K562 (cell line): ENCODE data around the gene CCDC82. TPM values are rescaled to one million over a fixed set of nuclear protein-coding genes. Genes with fewer than 3 reads are reported as not detected.

Source experiments
- ATAC-seq: fragments of 200-7000 bp; cut with Tn5 transposase; 3 replicates; pipeline ENCODE4 v1.9.1; 2020; ENCODE audit warnings: moderate library complexity
- BruUV-seq: library from RNA; stranded (reverse); fragments of 400-500 nt; replicated peaks from 2 replicates; lab custom pipeline; 2021; lab: Mats Ljungman, UMichigan
- CTCF ChIA-PET: fragments of 300-600 bp; formaldehyde crosslinking; extraction: SDS; loops from one replicate; lab custom pipeline; 2021; ENCODE audit warnings: low intra/inter-chr PET ratio; lab: Yijun Ruan, JAX
- POLR2A ChIA-PET: fragments of 300-600, 350-650 bp; sonication (Branson Sonifier 250); formaldehyde crosslinking; extraction: SDS; loops from one replicate; lab custom pipeline; 2021; ENCODE audit warnings: antibody characterized with exemption, inconsistent platforms; lab: Yijun Ruan, JAX
- DNase-seq, 4 experiments: peaks; one replicate each; pipeline versions ENCODE4 v3.0.0 to v3.0.0-alpha.2; 2011 to 2018; ENCODE audit warnings: low spot score in 3 of 4, mixed read lengths in 3 of 4; ENCODE audit errors: extremely low read depth in 1 of 4
- FAIRE-seq: peaks from 2 replicates; lab custom pipeline; 2011; peaks lifted over from hg19 to GRCh38; lab: Jason Lieb, UNC
- H2AFZ ChIP-seq: 2 replicates; pipeline ENCODE4 v1.6.0; 2011; ENCODE audit warnings: low read depth, low read length, control low read depth, inconsistent platforms
- H3K27ac ChIP-seq: fragments of 200-600 bp; 3 replicates; pipeline ENCODE4 v1.8.0; 2011; ENCODE audit warnings: low read depth, mild to moderate bottlenecking, control low read depth, inconsistent platforms, low read length, moderate library complexity, mixed read lengths; ENCODE audit errors: extremely low read depth
- H3K27me3 ChIP-seq, 2 experiments: fragments of 300-600 bp in 1 of 2; 2 replicates in 1 of 2; 3 replicates in 1 of 2; pipeline versions ENCODE4 v1.6.0 to v1.8.0; 2011; ENCODE audit warnings: inconsistent platforms in 2 of 2, low read length in 2 of 2, mild to moderate bottlenecking in 1 of 2, mixed read lengths in 1 of 2, moderate library complexity in 1 of 2; ENCODE audit not compliant: control insufficient read depth in 2 of 2, insufficient read depth in 2 of 2
- H3K36me3 ChIP-seq: fragments of 300-600 bp; 3 replicates; pipeline ENCODE4 v1.8.0; 2011; ENCODE audit warnings: mild to moderate bottlenecking, low read length, inconsistent platforms; ENCODE audit not compliant: control insufficient read depth, insufficient read depth
- H3K4me1 ChIP-seq, 2 experiments: fragments of 200-600 bp in 1 of 2; replicated peaks in 1 of 2; 2 replicates in 1 of 2; 3 replicates in 1 of 2; pipeline versions ENCODE4 v1.5.1 to v1.8.0; 2011; ENCODE audit warnings: inconsistent platforms in 2 of 2, low read length in 2 of 2, mild to moderate bottlenecking in 1 of 2, mixed read lengths in 1 of 2, moderate library complexity in 1 of 2; ENCODE audit not compliant: control insufficient read depth in 2 of 2, insufficient read depth in 2 of 2
- H3K4me2 ChIP-seq: 2 replicates; pipeline ENCODE4 v1.6.1; 2011; ENCODE audit warnings: low read length, control low read depth, inconsistent platforms, mixed read lengths; ENCODE audit not compliant: insufficient read depth
- H3K4me3 ChIP-seq: fragments of 200-600 bp; sonication (generic), shearing (Covaris generic); 2 replicates; pipeline ENCODE4 v1.5.1; 2016; ENCODE audit warnings: control low read depth, inconsistent platforms
- H3K79me2 ChIP-seq: fragments of 200-600 bp; 3 replicates; pipeline ENCODE4 v1.8.0; 2011; ENCODE audit warnings: low read length, inconsistent platforms; ENCODE audit not compliant: control insufficient read depth, insufficient read depth
- H3K9ac ChIP-seq, 2 experiments: 2 replicates each; pipeline versions ENCODE4 v1.6.0 to v1.6.1; 2011; ENCODE audit warnings: low read depth in 2 of 2, low read length in 2 of 2, control low read depth in 1 of 2, inconsistent platforms in 1 of 2, mild to moderate bottlenecking in 1 of 2, mixed read lengths in 1 of 2; ENCODE audit not compliant: insufficient read depth in 1 of 2
- H3K9me1 ChIP-seq: one replicate; pipeline ENCODE4 v1.6.0; 2011; ENCODE audit warnings: inconsistent platforms, mild to moderate bottlenecking, low read length, moderate library complexity; ENCODE audit not compliant: control insufficient read depth, insufficient read depth
- H3K9me3 ChIP-seq: replicated peaks from 2 replicates; pipeline ENCODE4 v1.5.1; 2011; ENCODE audit warnings: low read depth, low read length, inconsistent platforms; ENCODE audit not compliant: control insufficient read depth, insufficient read depth
- H4K20me1 ChIP-seq: replicated peaks from 2 replicates; pipeline ENCODE4 v1.6.1; 2011; ENCODE audit warnings: low read length, inconsistent platforms, mixed read lengths; ENCODE audit not compliant: control insufficient read depth, insufficient read depth
- ARNT ChIP-seq, 2 experiments: fragments of 450-650 bp; IDR thresholded peaks; 2 replicates each; pipeline ENCODE4 v1.6.1; 2016; ENCODE audit warnings: mild to moderate bottlenecking in 1 of 2
- ATF1 ChIP-seq, 2 experiments: fragments of 450-650 bp in 1 of 2; IDR thresholded peaks; 2 replicates each; pipeline ENCODE4 v1.6.1; 2016; ENCODE audit warnings: missing compliant biosample characterization in 1 of 2, missing genetic modification characterization in 1 of 2
- BACH1 ChIP-seq: fragments of 200-800 bp; sonication (Bioruptor generic); IDR thresholded peaks from 2 replicates; pipeline ENCODE4 v1.6.1; 2016; ENCODE audit warnings: missing genetic modification characterization, missing compliant biosample characterization
- ID3 ChIP-seq, 2 experiments: fragments of 250-450 bp in 1 of 2; fragments of 450-650 bp in 1 of 2; sonication (Bioruptor Pico) in 1 of 2; IDR thresholded peaks; 2 replicates each; pipeline versions ENCODE4 v1.6.1 to v1.8.0; 2016 to 2021; ENCODE audit warnings: mild to moderate bottlenecking in 2 of 2, moderate library complexity in 2 of 2, missing compliant biosample characterization in 1 of 2, missing genetic modification characterization in 1 of 2
- JUNB ChIP-seq: fragments of 450-650 bp; formaldehyde crosslinking; conservative IDR thresholded peaks from 2 replicates; pipeline ENCODE4 v1.4.0; 2020; ENCODE audit warnings: mild to moderate bottlenecking
- MBD2 ChIP-seq: sonication (generic); IDR thresholded peaks from 2 replicates; pipeline ENCODE4 v1.6.1; 2016; ENCODE audit warnings: low read depth, borderline replicate concordance
- MLX ChIP-seq, 2 experiments: fragments of 450-650 bp in 1 of 2; sonication (generic) in 1 of 2; formaldehyde crosslinking; conservative IDR thresholded peaks; 2 replicates each; pipeline versions ENCODE4 v1.4.0 to v1.8.1; 2020 to 2022; ENCODE audit warnings: mild to moderate bottlenecking in 1 of 2, missing genetic modification reagents in 1 of 2
- NBN ChIP-seq: fragments of 450-650 bp; IDR thresholded peaks from 2 replicates; pipeline ENCODE4 v1.6.1; 2016; ENCODE audit warnings: low read depth, mild to moderate bottlenecking
- NFYB ChIP-seq: IDR thresholded peaks from 2 replicates; pipeline ENCODE4 v1.6.1; 2011; ENCODE audit warnings: mild to moderate bottlenecking, moderate library complexity; ENCODE audit not compliant: insufficient read length; ENCODE audit errors: extremely low read depth
- ZBTB7A ChIP-seq: IDR thresholded peaks from 2 replicates; pipeline ENCODE4 v1.6.1; 2011; ENCODE audit warnings: low read depth, mild to moderate bottlenecking, low read length, moderate library complexity, borderline replicate concordance; ENCODE audit not compliant: control insufficient read depth
- ZNF197 ChIP-seq: fragments of 200-800 bp; sonication (Bioruptor generic); IDR thresholded peaks from 2 replicates; pipeline ENCODE4 v1.6.1; 2016; ENCODE audit warnings: low read depth, missing genetic modification characterization, missing compliant biosample characterization
- ZNF23 ChIP-seq: fragments of 250-450 bp; sonication (Bioruptor Pico); IDR thresholded peaks from 2 replicates; pipeline ENCODE4 v1.4.0; 2020; ENCODE audit warnings: mild to moderate bottlenecking
- ZNF551 ChIP-seq: fragments of 250-450 bp; sonication (Bioruptor Pico); IDR thresholded peaks from 2 replicates; pipeline ENCODE4 v1.5.0; 2021; ENCODE audit warnings: mild to moderate bottlenecking, moderate library complexity
- ZNF780A ChIP-seq: fragments of 250-450 bp; sonication (Bioruptor Pico); IDR thresholded peaks from 2 replicates; pipeline ENCODE4 v1.5.0; 2021; ENCODE audit warnings: mild to moderate bottlenecking
- WGBS: fragments of 100-300 bp; shearing (Covaris generic); methylation state at CpG from one replicate; pipeline ENCODE4 v1.1.6; 2016; ENCODE audit warnings: low coverage, mixed read lengths; ENCODE audit not compliant: insufficient coverage; ENCODE audit errors: missing lambda C conversion rate; 5-methylcytosine and 5-hydroxymethylcytosine counted together
- in situ Hi-C: fragments of 300-500 bp; cut with MboI; formaldehyde crosslinking; loops from 4 replicates; pipeline ENCODE4 v1.15.0; 2018; ENCODE audit warnings: inconsistent platforms, mixed read lengths
- intact Hi-C: fragments of 100-400 bp; cut with micrococcal nuclease; formaldehyde crosslinking; loops from 2 replicates; pipeline ENCODE4 v1.14.2; 2022
- polyA plus RNA-seq, 8 experiments: library from polyadenylated mRNA; depleted of rRNA in 4 of 8; stranded (reverse) in 5 of 8; unstranded in 3 of 8; fragments of >200 nt; fragmentation: Nextera tagmentation in 2 of 8; fragmentation: Illumina TruSeq in 1 of 8; extraction: Ambion mirVana in 2 of 8; extraction: Trizol in 1 of 8; gene quantifications; 2 replicates each; pipeline versions ENCODE4 v1.2.1 to v1.2.3, GENCODE V29; 2011 to 2014; ENCODE audit warnings: inconsistent platforms in 1 of 8, missing spikeins in 1 of 8
- total RNA-seq, 7 experiments: library from RNA; depleted of rRNA in 6 of 7; stranded (reverse); fragments of >200 nt in 6 of 7; fragmentation: Illumina TruSeq in 2 of 7; extraction: Trizol in 2 of 7; gene quantifications; 2 replicates each; pipeline versions ENCODE4 v1.2.1 to v1.2.3, GENCODE V29; 2011 to 2021; ENCODE audit warnings: low replicate concordance in 1 of 7
- TF ChIP-seq, protein P1 (sequence below): fragments of 250-450 bp; sonication (Bioruptor Pico); IDR thresholded peaks from 2 replicates; pipeline ENCODE4 v1.5.0; 2021
- TF ChIP-seq, protein P2 (sequence below): sonication (generic); formaldehyde crosslinking; IDR thresholded peaks from 2 replicates; pipeline ENCODE4 v1.8.0; 2022; ENCODE audit warnings: mild to moderate bottlenecking, missing genetic modification reagents
- TF ChIP-seq, protein P3 (sequence below): IDR thresholded peaks from 2 replicates; pipeline ENCODE4 v1.6.1; 2011; ENCODE audit not compliant: insufficient read length; ENCODE audit errors: extremely low read depth

CCDC82 gene
- total and polyA plus RNA-seq, 9 of the 15 experiments (the other 6 are each of a cell fraction or from before 2014, with no cell fraction given), result 12.5 to 51.3 (median 24.5) TPM

DNA sequence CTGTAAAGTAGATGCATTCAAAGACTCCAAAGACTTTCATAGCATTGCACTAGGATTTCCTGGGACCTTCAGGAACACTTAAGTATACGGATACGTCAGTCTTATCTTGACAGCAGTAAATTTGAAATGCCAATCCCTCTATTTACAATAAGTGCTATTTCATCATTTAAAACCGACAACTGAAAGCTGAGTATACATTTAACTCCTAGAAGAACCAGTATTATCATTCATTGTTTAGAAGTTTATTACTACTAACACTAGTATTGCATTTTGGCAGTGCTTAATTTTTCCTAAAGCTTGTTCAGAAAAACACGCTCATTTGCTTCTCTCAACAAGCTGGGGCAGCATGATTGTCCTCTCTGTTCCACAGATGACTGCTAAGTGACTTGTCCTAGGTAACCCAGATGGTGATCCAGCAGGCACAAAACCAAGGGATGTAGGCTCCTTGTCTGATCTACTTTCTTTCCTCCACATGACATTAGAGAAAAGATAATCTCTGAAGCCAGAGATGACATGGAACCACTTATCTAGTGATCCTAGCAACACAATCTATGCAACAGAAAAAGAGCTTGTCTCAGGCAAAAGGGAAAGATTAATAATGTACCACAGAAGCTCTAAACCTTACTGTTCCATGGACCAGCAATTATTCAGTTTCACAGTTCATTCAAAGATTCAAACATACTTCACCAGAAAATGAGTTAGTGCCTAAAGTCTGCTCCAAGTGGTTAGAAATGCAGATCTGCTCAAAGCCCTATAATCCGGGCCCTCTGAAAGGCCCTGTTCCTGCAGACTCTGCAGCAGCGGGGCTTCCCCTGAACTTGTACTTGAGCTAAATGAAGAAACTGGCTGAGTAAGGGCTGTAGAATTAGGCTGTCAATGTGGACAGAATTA lies 51.9 kb downstream of the CCDC82 start:
- peak overlapping the region; percentile 19; the same call in 1 of the 2 replicates for H2AFZ ChIP-seq
- H3K27me3 ChIP-seq, result no peaks in the 10 kb centered on the region
- peak overlapping the region; percentile 57 for H3K27ac ChIP-seq
- ATAC-seq (peak; percentile 24), DNase-seq (peak in 3 of 4 experiments; percentile 35 to 73 (median 38)), FAIRE-seq (peak; percentile 69)
- BruUV-seq, result no TSS peak
- intact Hi-C loops (no loop called here), in situ Hi-C loops (no loop called here)
- peaks cover 88% of the 10 kb centered on the region for H3K79me2 ChIP-seq
- peak overlapping the region; percentile 37 for H3K4me2 ChIP-seq
- H3K9me1 ChIP-seq, result no peaks in the 10 kb centered on the region
- no peaks in the 10 kb centered on the region for H3K36me3 ChIP-seq
- ChIA-PET CTCF (interaction anchor here (0.7 to 1.0 kb wide), 2 partner anchors 8 to 283 kb away, joined by 3 read pairs; no protein-coding TSS in a partner anchor), POLR2A (interaction anchor here (0.6 to 3.7 kb wide), 3 partner anchors 10 to 99 kb away, joined by 3 to 20 read pairs (median 12); no protein-coding TSS in a partner anchor)
- H3K9ac ChIP-seq, result peak overlapping the region in 1 of 2 experiments; percentile 3; a peak in 1 of 4 replicates
- no peaks in the 10 kb centered on the region for H4K20me1 ChIP-seq
- 4% methylated on average over 6 of the region's 6 CpGs for WGBS
- no peaks in the 10 kb centered on the region for H3K9me3 ChIP-seq
- no peak overlapping the region for H3K4me3 ChIP-seq
- peaks cover 30 to 66% of the 10 kb centered on the region in 2 experiments for H3K4me1 ChIP-seq
- TF ChIP-seq ATF1 (CRISPR knock-in tag; IDR thresholded peaks at IDR 0.05), result no peak
- TF ChIP-seq ATF1 (tag; IDR thresholded peaks at IDR 0.05), result peak; percentile 29; the same call in 1 of the 2 replicates
- TF ChIP-seq, protein P1, sequence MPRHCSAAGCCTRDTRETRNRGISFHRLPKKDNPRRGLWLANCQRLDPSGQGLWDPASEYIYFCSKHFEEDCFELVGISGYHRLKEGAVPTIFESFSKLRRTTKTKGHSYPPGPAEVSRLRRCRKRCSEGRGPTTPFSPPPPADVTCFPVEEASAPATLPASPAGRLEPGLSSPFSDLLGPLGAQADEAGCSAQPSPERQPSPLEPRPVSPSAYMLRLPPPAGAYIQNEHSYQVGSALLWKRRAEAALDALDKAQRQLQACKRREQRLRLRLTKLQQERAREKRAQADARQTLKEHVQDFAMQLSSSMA (CRISPR knock-in tag), result no peak
- TF ChIP-seq ZNF23, result no peak
- TF ChIP-seq NFYB, result no peak
- no peak for TF ChIP-seq ZNF780A (CRISPR knock-in tag)
- TF ChIP-seq BACH1 (tag), result 0 out of 2 replicates have a peak, but pooled peaks have one; percentile 14
- TF ChIP-seq, protein P2, sequence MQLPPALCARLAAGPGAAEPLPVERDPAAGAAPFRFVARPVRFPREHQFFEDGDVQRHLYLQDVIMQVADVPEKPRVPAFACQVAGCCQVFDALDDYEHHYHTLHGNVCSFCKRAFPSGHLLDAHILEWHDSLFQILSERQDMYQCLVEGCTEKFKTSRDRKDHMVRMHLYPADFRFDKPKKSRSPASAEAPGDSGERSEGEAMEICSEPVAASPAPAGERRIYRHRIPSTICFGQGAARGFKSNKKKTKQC, result no peak
- TF ChIP-seq MLX (CRISPR knock-in tag; conservative IDR thresholded peaks at IDR 0.05), result no peak
- TF ChIP-seq ZNF551, result no peak
- TF ChIP-seq, protein P3, sequence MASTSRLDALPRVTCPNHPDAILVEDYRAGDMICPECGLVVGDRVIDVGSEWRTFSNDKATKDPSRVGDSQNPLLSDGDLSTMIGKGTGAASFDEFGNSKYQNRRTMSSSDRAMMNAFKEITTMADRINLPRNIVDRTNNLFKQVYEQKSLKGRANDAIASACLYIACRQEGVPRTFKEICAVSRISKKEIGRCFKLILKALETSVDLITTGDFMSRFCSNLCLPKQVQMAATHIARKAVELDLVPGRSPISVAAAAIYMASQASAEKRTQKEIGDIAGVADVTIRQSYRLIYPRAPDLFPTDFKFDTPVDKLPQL, result no peak
- no peak for TF ChIP-seq ZBTB7A
- TF ChIP-seq MBD2, result no peak
- TF ChIP-seq ID3 (CRISPR knock-in tag; IDR thresholded peaks at IDR 0.05), result no peak
- TF ChIP-seq ID3 (tag; IDR thresholded peaks at IDR 0.05), result 0 out of 2 replicates have a peak, but pooled peaks have one; percentile 65
- 0 out of 2 replicates have a peak, but pooled peaks have one; percentile 37 for TF ChIP-seq ZNF197 (CRISPR knock-in tag)
- TF ChIP-seq NBN, result 0 out of 2 replicates have a peak, but pooled peaks have one; percentile 12
- TF ChIP-seq ARNT (IDR thresholded peaks at IDR 0.05), result no peak; a peak in 1 of 4 replicates
- TF ChIP-seq JUNB, result no peak
